HG03025 (cell line): ENCODE results near the gene PRPF40B.
"Not testable (repeated sequence)": the region's sequence is repeated elsewhere in the genome, so short reads cannot be mapped to it uniquely, and the experiment has no call there.

Experiments used
- ATAC-seq: cut with Tn5 transposase; IDR thresholded peaks from one replicate; pipeline ENCODE4 v1.9.1; 2021; ENCODE audit warnings: mild to moderate bottlenecking, moderate library complexity; ENCODE audit not compliant: unreplicated experiment, low FRiP score

Gene PRPF40B

DNA sequence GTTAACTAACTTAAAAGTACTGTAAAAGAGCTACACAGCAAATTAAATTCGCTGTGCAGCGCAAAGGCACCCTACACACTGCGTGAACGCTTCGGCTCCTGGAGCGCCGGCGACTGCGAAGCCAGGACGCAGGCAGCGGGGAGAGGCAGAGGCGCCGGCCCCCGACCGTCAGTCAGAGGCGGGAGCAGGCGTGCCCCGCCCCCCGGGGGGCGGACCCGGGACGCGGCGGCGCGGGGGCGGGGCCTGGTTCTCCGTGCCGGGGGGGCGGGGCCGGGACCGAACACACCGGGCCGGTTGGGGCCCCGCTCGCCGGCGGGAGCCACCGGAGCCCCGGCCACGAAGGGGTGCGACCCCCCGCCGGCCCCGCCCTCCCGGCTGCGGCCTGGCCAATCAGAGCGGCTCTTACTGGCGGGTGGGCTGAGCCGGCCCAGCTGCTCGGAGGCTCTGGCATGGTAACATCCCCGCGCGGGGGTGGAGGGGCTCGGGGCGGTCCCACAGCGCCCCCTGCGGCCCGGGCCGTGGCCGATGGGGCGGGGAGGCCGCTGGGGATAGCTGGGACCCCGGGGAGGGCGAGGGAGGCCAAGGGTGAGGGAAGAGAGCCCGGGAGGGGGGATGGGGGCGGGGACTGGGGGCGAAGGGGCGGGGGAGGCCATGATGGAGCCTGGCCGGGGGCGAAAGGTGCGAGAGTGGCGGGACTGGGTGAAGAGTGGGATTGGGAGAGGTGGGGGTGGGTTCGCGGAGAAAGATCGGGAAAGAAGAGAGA is at the start of gene PRPF40B:
TSS of gene PRPF40B (plus strand) at position 420 of the 763 bp plus-strand sequence. CDS start at position 450, 30 bp downstream.
- peak; percentile 54 for ATAC-seq

DNA sequence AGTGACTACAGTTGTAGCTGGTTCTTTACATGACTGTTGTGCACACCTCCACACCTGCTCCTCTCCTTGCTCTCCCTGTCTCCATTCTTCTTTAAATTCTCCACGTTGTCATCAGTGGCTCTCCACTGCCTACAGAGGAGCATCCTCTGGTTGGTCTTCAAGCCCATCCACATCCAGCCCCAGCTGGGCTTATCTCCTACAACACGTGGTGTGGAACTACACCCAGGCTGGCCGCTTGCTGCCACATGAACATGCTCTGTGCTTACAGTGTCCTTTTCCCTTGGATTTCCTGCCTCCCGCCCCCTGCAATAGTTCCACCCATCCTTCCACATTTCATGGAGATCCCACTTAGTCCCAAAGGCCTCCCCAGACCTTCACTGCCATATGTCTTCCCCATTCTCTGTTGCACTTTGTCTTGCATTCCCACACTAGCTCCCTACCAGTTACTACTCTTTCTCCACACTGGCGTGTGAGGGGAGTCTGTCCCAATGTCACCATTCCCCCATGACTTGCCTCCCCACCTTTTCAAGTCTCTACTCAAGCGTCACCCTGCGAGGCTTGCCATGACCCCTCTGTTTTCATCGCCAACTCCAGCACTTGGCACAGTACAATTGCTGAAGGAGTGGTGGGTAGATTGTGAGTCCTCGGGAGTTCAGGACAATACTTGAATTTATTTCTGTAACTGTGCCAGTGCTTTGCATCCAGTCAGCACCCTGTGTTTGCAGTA is 45.6 kb upstream of the PRPF40B start:
- no peak for ATAC-seq

DNA sequence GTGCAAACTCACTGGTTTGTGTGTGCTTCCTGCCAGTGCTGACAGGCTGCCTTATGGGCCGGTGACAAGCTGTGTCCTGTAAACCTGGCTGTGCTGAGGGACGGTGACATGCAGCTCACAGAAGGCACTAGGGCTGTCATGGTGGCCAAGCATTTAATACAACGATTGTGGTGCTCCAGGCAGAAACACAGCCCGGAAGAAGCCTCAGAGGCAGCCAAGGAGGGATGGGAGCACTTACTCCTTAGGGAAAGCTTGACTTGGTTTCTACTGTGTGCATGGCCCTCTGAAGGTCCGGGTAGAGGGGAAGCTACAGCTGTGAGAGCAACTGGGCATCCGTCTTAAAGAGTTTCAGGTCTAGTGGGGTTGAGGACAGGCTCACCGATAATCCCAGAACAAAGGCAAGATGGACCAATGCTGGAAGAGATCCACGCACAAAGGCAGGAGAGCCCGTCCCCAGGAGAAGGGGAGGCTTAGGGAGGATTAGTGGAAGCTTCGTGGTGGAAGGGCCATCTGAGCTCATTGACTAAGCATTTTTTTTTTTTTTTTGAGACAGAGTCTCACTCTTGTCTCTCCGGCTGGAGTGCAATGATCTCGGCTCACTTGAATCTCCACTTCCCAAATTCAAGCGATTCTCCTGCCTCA is 44.8 kb upstream of the PRPF40B start:
- no peak for ATAC-seq

DNA sequence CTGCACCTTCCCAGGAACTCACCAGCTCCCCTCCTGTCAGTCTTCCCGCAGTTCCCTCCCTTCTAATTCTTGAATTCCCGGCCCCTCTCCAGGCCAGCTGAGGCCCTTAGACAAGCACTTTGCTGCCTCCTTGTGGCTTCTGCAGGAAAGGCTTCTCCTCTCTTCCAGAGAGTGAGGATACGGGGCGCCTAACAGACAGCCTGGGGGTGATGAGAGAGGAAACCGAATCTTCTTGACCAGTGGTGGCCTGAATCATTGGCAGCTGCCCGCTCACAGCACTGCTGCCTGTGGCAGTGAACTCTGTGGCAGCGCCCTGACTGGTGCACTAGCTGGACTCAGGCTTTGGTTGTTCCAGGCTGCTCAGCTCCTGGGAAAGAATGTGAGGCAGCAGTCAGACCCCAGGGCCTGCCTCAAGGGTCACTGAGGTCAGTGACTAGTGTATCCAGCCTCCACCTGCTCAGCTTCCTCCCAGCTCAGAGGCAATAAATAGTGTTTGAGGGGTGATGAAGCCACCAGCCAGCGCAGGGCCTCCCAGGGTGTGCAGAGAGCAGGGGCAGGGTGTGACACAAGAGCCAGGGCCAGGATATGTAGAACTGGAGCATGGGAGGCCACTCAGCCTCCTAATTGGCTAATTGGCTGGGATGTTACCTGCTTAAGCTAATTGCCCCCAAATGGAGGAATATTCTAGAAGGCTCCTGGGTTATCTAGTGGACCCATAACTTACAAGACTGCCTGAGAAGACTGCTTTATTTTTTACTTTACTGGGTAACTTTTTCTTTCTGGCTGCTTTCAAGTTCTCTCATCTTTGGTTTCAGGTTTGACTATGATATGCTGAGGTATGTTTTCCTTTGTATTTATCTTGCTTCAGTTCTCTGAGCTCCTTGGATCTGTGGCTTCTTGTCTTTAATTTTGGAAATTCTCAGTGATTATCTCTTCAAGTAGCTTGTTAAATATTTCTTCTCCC is 42.5 kb upstream of the PRPF40B start:
- ATAC-seq, result no peak

DNA sequence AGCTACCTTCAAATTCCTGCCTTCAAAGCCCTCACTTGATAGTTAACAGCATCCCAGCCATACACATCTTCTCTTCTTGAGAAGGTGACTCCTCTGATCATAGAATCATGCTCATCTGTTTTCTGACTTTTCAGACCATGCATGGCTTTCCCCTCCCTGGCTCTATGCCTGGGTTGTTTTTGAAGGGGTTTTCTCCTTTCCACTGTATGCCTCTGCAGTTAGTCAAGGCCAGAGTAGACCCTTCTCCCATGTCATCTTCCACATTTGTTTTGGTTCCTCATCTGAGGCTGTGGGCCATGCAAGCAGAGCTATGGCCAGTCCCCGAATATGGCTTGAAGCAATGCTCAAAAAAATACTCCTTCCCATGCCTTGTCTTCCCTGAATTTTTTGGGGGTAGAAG is 41.2 kb upstream of the PRPF40B start:
- no peak for ATAC-seq

DNA sequence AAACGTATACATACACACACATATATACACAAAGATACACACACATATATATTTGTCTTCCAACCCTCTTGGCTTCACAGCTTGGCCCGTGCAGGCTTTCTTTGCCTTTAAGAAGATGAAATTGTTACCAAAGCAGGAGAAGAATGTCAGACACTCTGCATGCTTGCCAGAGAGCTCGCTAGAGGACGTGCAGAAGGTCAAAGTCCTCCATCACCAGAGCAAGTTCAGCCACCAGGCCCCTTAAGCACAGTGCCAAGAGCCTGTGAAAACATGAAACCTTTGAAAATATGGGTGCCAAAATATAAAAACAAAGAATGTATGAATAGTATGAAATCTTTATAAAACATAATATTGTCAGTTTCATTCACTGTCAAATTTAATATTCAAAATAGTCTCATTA is 40.5 kb upstream of the PRPF40B start:
- ATAC-seq, result no peak

DNA sequence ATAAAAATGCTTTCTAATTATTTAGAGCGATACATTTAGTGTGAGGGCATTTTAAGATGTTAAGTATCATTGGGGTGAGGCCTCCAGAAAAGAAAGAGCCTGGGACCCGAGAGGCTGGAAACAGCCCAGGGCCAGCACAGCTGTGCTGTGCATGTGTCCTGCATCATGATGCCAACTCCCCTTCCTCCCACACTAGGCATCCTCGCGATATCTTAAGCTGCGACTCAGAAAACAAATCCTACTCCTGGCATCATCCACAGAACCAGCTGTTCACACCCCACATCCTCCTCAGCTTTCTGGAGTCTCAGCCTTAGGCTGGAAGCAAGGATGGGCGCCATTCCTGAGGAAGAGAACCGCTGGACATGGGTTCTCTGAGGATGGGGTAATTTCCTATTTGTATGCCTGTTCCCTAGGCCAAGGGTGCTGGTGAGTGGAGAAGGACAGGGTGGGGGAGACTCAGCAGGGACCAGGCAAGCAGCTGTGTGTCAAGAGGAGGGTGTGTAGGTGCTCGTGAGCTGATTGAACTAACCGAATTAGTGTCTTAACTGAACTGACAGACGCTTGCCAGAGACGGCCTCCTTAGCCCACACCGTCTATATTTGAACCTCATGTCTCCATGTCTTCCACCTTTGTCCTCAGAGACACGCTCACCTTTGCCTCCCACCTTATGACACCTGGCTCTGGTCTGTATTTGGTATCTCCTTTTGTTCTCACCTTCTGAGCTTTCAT is 39.8 kb upstream of the PRPF40B start:
- no peak for ATAC-seq

DNA sequence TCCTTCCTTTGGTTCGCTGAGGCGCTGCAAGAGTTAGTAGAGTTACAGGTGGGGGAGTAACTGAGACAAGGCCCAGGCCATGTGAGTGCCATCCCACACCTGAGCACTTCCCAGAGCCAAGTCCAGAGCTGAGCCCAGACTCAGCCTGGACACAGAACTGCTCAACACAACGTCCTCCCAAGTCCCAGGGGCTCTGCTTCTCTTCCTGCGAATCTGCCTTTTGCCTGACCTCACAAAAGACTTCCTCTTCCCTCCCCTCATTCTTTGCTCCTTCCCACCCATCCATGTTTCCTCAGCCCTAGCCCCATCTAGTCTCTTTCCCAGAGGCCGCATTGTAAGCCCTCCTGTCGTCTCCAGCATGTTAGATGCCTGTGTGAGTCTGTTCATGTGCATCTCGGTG is 38.8 kb upstream of the PRPF40B start:
- ATAC-seq, result no peak

DNA sequence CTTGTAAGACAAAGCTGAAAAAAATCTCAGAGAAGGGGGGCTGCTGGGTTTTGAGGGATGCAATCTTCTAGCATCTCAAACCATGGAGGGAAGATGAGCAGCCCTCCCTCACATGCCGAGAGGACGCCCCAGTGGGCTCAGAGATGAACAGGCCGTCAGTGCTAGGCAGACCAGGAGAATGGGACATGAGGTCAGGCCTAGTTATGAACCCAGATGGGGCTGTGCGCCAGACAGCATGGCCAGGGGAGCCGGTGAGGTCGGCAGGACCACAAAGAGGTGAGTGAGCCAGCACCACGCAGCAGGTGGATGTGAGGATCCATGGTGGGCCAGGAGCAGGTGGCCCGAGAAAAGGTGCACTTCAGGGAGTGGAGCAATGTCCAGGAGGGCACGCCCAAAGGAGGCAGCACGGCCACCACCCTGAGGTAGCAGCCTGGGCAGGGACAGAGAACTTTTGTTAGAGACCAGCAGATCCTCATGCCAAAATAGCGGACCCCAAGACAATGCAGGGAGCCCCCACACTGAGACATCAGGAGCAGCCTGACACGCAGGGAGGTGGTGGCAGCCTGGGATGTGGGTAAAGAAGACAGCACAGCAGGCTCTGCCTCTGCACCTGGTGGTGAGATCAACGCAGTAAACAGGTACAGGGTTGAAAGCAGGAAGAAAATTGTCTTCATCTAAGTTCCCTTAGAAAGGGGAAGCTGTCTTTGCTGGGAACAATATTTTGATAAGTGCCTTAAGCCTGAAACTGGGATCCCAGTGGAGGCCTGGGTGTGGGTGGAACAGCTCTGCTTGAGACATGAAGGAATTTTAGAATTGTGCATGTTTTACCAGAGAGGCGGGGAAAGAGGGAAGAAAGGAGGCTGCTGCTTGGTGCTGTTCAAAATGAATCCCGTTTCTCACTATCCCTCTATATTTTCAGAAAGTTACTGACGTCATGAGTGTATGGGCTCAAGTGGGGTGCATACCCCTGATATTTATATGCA is 37.6 kb upstream of the PRPF40B start:
- no peak for ATAC-seq

DNA sequence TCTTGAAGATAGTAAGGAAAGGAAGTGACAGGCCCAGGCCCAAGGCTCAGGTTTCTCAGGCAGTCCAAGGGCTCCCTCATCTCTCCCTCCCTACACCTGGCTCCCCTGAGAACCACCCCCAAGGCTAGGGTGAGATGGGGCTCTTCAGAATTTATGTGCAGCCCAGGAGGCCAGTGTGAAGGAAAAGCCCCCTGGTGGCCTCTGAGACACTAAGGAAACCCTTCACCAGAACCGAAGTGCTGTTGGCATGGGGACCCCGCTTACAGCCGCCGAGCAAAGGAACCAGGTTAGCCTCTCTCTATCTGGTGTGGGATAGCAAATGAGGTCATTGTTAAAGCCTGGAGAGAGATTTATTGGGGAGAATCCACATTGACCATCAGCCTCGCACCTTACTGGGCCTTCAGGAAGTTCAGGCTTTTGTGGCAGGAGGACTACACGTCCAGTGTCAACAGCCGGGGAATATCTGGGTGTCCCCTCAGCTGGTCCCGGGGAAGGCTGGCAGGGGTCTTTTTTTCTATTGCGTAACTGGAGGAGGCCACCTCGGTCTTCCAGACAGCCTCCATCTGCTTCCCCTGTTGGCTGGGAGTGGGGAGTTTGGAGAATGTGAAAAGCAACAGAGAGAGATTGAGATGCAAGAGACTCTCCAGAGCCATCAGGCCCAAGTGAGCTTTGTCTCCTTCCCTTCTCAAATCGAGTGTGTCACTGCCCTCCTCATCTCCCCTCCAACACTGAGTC is 36.0 kb upstream of the PRPF40B start:
- ATAC-seq, result no peak

DNA sequence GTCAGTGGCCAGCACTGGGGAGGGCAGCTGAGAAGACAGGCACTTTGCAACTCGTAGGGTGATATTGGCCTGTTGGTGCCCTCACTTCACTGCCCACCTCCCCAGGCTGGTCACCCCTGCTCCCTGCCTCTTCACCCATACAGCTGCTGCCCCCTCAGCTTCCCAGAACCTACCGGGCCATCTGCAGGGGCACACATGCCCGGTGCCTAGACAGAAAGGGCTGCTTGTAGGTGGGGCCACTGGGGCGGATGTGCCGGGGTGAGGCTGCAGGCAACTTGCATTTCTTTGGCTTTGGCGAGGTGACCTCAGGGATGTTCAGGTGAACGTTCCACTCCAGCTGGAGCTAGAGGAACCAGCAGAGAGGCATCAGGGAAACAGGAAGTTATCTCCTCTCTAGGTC is 35.1 kb upstream of the PRPF40B start:
- ATAC-seq, result no peak

DNA sequence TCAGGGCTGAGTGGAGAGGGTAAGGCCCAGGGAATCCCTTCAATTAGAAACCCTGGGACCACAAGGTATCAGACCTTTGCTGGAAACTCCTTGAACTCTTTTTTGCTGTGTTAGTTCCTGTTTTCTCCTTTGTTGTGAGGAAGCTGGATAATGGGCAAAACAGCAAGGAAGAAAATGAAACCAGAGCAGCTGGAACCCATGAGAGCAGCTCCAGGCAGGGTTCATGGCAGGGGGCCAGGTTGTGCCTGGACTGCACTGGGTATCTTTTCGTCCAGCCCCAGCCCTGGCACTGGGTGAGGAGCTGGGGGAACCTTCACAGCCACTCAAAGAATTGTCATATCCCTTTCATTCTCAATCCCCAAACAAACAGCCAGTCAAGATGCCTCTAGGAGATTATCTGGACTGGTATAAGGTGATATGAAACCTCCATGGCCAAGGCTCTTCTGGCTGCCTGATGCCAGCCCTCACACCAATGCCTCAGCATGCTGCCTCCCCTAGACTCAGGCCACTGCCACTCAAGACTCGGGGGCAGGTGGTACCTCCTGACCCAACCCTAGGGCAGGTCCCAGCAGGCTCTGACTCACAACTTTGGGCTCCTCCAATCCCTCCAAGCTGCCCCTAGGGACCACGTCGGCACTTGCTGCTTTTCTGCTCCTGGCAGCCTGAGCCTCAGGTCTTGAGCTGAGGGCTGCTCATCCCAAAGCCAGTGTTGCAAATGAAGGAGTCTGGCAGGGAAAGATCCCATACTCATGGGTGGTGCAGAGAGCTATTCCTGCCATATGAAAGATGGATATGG is 34.4 kb upstream of the PRPF40B start:
- ATAC-seq, result no peak

DNA sequence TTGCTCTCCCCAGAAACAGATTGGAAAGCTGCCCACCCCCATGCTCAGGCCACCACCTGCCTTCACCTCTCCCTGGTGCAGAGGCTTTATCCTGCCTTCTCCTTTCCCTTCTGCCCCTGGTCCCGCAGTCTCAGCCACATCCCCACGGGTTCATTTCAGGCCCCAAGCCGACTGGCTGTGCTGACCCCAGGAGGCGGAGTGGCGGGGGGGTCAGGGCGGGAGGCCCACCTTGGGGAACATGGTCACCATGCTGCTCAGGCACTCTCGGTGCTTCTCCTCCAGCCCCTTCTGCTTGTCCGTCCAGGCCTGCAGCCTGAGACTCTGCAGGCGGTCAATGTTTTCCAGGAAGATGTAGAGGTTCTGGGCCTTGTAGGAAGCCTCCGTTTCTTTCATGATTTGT is 24.8 kb upstream of the PRPF40B start:
- ATAC-seq, result no peak

DNA sequence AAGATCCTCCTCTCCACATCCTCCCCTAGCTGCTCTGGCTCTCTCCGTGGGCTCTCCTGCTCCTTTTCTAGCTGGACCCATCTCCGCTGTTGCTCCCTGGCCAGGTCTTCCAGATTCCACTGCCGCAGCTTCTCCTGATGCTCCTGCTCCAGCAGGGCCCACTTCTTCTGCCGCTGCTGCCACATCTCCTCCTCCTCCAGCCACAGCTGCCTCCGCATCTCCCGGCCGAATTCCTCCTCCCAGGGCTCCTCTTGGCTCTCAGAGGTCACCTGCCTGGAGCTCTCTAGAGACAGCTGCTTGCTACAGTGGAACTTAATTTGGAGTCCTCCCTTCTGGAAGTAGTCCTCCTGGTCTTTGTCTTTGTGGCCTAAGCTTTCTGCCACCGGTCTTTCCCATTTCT is 23.4 kb upstream of the PRPF40B start:
- ATAC-seq, result no peak

DNA sequence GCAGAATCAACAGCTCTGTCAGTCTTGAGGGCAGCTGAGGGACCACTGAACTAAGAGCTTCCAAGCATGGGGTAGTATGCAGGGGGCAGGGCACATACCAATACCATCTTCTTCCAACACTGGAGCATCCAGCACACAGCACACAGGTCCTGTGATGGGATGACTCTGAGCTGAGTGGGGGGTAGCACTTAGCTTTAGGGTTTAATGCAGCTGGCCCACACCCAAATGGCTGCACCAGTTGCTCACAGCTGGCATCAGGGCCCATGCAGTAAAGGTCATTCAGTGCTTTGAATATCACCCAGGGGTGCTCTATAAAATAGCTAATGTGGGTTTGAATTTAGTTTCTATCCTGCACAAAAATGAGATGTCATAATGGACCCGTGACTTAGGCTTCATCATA is 19.6 kb upstream of the PRPF40B start:
- ATAC-seq, result no peak

DNA sequence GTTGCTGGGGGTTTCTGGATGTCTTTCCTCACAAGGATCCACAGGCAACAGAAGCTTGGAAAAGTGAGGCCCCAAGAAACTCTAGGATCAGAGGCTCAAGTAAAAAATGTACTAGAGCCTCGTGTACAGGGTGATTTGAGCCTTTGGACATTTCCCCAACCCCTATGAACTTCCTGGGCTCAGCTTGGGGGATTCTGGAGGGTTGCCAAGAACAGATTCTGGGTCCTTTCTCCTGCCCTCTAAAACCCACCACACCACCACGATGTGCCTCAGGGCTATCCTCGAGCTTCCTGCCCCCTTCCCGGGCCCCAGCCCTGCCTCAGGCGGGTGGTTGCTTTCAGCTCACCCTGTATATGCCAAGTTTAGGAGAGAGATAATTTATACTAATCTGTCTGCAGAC is 18.5 kb upstream of the PRPF40B start:
- ATAC-seq, result no peak

DNA sequence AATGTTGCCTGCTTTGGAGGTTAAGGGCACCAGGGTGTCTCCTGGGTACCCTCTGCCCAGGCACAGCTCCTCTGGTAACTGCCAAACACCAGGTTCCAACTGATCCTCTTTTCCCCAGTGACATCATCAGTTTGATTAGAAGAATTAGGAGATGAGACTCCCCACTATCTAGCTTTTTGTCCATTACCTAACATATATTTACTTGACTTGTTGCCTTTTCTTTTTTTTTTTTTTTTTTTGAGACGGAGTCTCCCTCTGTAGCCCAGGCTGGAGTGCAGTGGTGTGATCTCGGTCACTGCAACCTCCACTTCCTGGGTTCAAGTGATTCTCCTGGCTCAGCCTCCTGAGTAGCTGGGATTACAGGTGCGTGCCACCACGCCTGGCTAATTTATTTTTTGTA is 17.8 kb upstream of the PRPF40B start, which contains the start of gene FAM186B:
TSS of gene FAM186B (minus strand) at position 101 of the 400 bp plus-strand sequence. CDS start 162 bp downstream, outside the sequence.
- ATAC-seq, result not testable (repeated sequence)
